Measurements from ENCODE around the gene SV2A. TPM values are rescaled to one million over a fixed set of nuclear protein-coding genes. Genes with fewer than 3 reads are reported as not detected.
A peak's percentile ranks its signal among the peaks of the same experiment; 100 is the strongest.
"Not testable (repeated sequence)": the region's sequence is repeated elsewhere in the genome, so short reads cannot be mapped to it uniquely, and the experiment has no call there.

Gene SV2A
- polyA plus RNA-seq, 4 donors = 0.54 to 3.9 (median 1.9) TPM; not detected in 1

GRCh38 chr1:149883598-149884247 lies 33.9 kb downstream of the SV2A start:
- H3K27me3 ChIP-seq (ENCODE audit: control insufficient read depth in 3 of 3, insufficient read depth in 3 of 3, low read length in 3 of 3) = no peaks in the 10 kb centered on the region
- H3K4me1 ChIP-seq (ENCODE audit: control insufficient read depth in 3 of 3, insufficient read depth in 2 of 3, low read depth in 1 of 3, low read length in 2 of 3) = peaks cover 0 to 18% (median 5%) of the 10 kb centered on the region in 3 donors
- H3K36me3 ChIP-seq (ENCODE audit: control insufficient read depth in 3 of 3, insufficient read depth in 2 of 3, low read depth in 1 of 3, low read length in 3 of 3) = no peaks in the 10 kb centered on the region
- no peaks in the 10 kb centered on the region for H3K9me3 ChIP-seq (ENCODE audit: control insufficient read depth in 2 of 2, insufficient read depth in 1 of 2, low read depth in 1 of 2, low read length in 1 of 2)
- 75 to 86% (median 78%) methylated on average over 3 of the region's 3 CpGs for WGBS, 3 donors
- no peak for FAIRE-seq
- no peak overlapping the region for H3K4me3 ChIP-seq (ENCODE audit: low read depth in 1 of 3, low read length in 3 of 3)
- no peak overlapping the region for H3K27ac ChIP-seq (ENCODE audit: low read depth in 1 of 3, low read length in 2 of 3)
- DNase-seq = no peak

- Histone ChIP-seq H3K9me3 (ENCODE audit: control insufficient read depth in 2 of 2, insufficient read depth in 1 of 2, low read depth in 1 of 2, low read length in 1 of 2) (no peaks in the 10 kb centered on the region), H3K27ac (ENCODE audit: low read depth in 1 of 3, low read length in 2 of 3) (no peak overlapping the region), H3K4me1 (ENCODE audit: control insufficient read depth in 3 of 3, insufficient read depth in 2 of 3, low read depth in 1 of 3, low read length in 2 of 3) (peaks cover 0 to 18% (median 5%) of the 10 kb centered on the region in 3 donors), H3K4me3 (ENCODE audit: low read depth in 1 of 3, low read length in 3 of 3) (no peak overlapping the region), H3K27me3 (ENCODE audit: control insufficient read depth in 3 of 3, insufficient read depth in 3 of 3, low read length in 3 of 3) (no peaks in the 10 kb centered on the region), H3K36me3 (ENCODE audit: control insufficient read depth in 3 of 3, insufficient read depth in 2 of 3, low read depth in 1 of 3, low read length in 3 of 3) (no peaks in the 10 kb centered on the region)
- DNase-seq (peak in 1 of 2 donors; percentile 43), FAIRE-seq (no peak)
- WGBS, 3 donors = 69 to 89% (median 72%) methylated on average over 1 of the region's 1 CpG
These were observed 35.8 kb downstream of the SV2A start for GRCh38 chr1:149881876-149882275.

GRCh38 chr1:149879556-149879955 lies 38.1 kb downstream of the SV2A start:
- Histone ChIP-seq H3K27me3 (ENCODE audit: control insufficient read depth in 3 of 3, insufficient read depth in 3 of 3, low read length in 3 of 3) (no peaks in the 10 kb centered on the region), H3K4me3 (ENCODE audit: low read depth in 1 of 3, low read length in 3 of 3) (no peak overlapping the region), H3K9me3 (ENCODE audit: control insufficient read depth in 2 of 2, insufficient read depth in 1 of 2, low read depth in 1 of 2, low read length in 1 of 2) (no peaks in the 10 kb centered on the region), H3K4me1 (ENCODE audit: control insufficient read depth in 3 of 3, insufficient read depth in 2 of 3, low read depth in 1 of 3, low read length in 2 of 3) (peaks cover 0 to 10% (median 2%) of the 10 kb centered on the region in 3 donors), H3K36me3 (ENCODE audit: control insufficient read depth in 3 of 3, insufficient read depth in 2 of 3, low read depth in 1 of 3, low read length in 3 of 3) (no peaks in the 10 kb centered on the region), H3K27ac (ENCODE audit: low read depth in 1 of 3, low read length in 2 of 3) (peak overlapping the region in 2 of 3 donors; percentile 4 to 61)
- FAIRE-seq (no peak), DNase-seq (peak in 1 of 2 donors; percentile 33)
- 79 to 86% (median 85%) methylated on average over 1 of the region's 1 CpG for WGBS, 3 donors

- H3K4me3 ChIP-seq (ENCODE audit: low read depth in 1 of 3, low read length in 3 of 3) = no peak overlapping the region
- FAIRE-seq (no peak), DNase-seq (no peak)
- no peaks in the 10 kb centered on the region for H3K36me3 ChIP-seq (ENCODE audit: control insufficient read depth in 3 of 3, insufficient read depth in 2 of 3, low read depth in 1 of 3, low read length in 3 of 3)
- H3K27ac ChIP-seq (ENCODE audit: low read depth in 1 of 3, low read length in 2 of 3) = no peak overlapping the region
- H3K9me3 ChIP-seq (ENCODE audit: control insufficient read depth in 2 of 2, insufficient read depth in 1 of 2, low read depth in 1 of 2, low read length in 1 of 2) = no peaks in the 10 kb centered on the region
- no peaks in the 10 kb centered on the region for H3K27me3 ChIP-seq (ENCODE audit: control insufficient read depth in 3 of 3, insufficient read depth in 3 of 3, low read length in 3 of 3)
- WGBS, 3 donors = 91 to 94% (median 94%) methylated on average over 7 of the region's 7 CpGs
- peaks cover 0 to 3% (median 0%) of the 10 kb centered on the region in 3 donors for H3K4me1 ChIP-seq (ENCODE audit: control insufficient read depth in 3 of 3, insufficient read depth in 2 of 3, low read depth in 1 of 3, low read length in 2 of 3)
These were observed 40.3 kb downstream of the SV2A start for GRCh38 chr1:149877211-149877946.

GRCh38 chr1:149873060-149873459 lies 44.6 kb downstream of the SV2A start:
- H3K4me1 ChIP-seq (ENCODE audit: control insufficient read depth in 3 of 3, insufficient read depth in 2 of 3, low read depth in 1 of 3, low read length in 2 of 3); DNase-seq; H3K27me3 ChIP-seq (ENCODE audit: control insufficient read depth in 3 of 3, insufficient read depth in 3 of 3, low read length in 3 of 3); FAIRE-seq; H3K4me3 ChIP-seq (ENCODE audit: low read depth in 1 of 3, low read length in 3 of 3); H3K9me3 ChIP-seq (ENCODE audit: control insufficient read depth in 2 of 2, insufficient read depth in 1 of 2, low read depth in 1 of 2, low read length in 1 of 2); H3K36me3 ChIP-seq (ENCODE audit: control insufficient read depth in 3 of 3, insufficient read depth in 2 of 3, low read depth in 1 of 3, low read length in 3 of 3); H3K27ac ChIP-seq (ENCODE audit: low read depth in 1 of 3, low read length in 2 of 3): not testable (repeated sequence)
- no CpG with 5 or more reads among the region's 4 CpGs for WGBS, 3 donors

- not testable (repeated sequence) for H3K36me3 ChIP-seq (ENCODE audit: control insufficient read depth in 3 of 3, insufficient read depth in 2 of 3, low read depth in 1 of 3, low read length in 3 of 3); DNase-seq; FAIRE-seq; H3K4me3 ChIP-seq (ENCODE audit: low read depth in 1 of 3, low read length in 3 of 3); H3K27ac ChIP-seq (ENCODE audit: low read depth in 1 of 3, low read length in 2 of 3); H3K9me3 ChIP-seq (ENCODE audit: control insufficient read depth in 2 of 2, insufficient read depth in 1 of 2, low read depth in 1 of 2, low read length in 1 of 2); H3K27me3 ChIP-seq (ENCODE audit: control insufficient read depth in 3 of 3, insufficient read depth in 3 of 3, low read length in 3 of 3); H3K4me1 ChIP-seq (ENCODE audit: control insufficient read depth in 3 of 3, insufficient read depth in 2 of 3, low read depth in 1 of 3, low read length in 2 of 3)
- WGBS, 3 donors = no CpG with 5 or more reads among the region's 2 CpGs
These were observed 50.8 kb downstream of the SV2A start for GRCh38 chr1:149866887-149867286.

- H3K36me3 ChIP-seq (ENCODE audit: control insufficient read depth in 3 of 3, insufficient read depth in 2 of 3, low read depth in 1 of 3, low read length in 3 of 3); H3K9me3 ChIP-seq (ENCODE audit: control insufficient read depth in 2 of 2, insufficient read depth in 1 of 2, low read depth in 1 of 2, low read length in 1 of 2); H3K4me1 ChIP-seq (ENCODE audit: control insufficient read depth in 3 of 3, insufficient read depth in 2 of 3, low read depth in 1 of 3, low read length in 2 of 3); H3K27me3 ChIP-seq (ENCODE audit: control insufficient read depth in 3 of 3, insufficient read depth in 3 of 3, low read length in 3 of 3); FAIRE-seq; H3K27ac ChIP-seq (ENCODE audit: low read depth in 1 of 3, low read length in 2 of 3); H3K4me3 ChIP-seq (ENCODE audit: low read depth in 1 of 3, low read length in 3 of 3); DNase-seq: not testable (repeated sequence)
- no CpG with 5 or more reads among the region's 32 CpGs for WGBS, 3 donors
These were observed 56.1 kb downstream of the SV2A start for GRCh38 chr1:149861497-149862054.

- FAIRE-seq; H3K9me3 ChIP-seq (ENCODE audit: control insufficient read depth in 2 of 2, insufficient read depth in 1 of 2, low read depth in 1 of 2, low read length in 1 of 2); DNase-seq; H3K4me3 ChIP-seq (ENCODE audit: low read depth in 1 of 3, low read length in 3 of 3); H3K27ac ChIP-seq (ENCODE audit: low read depth in 1 of 3, low read length in 2 of 3); H3K36me3 ChIP-seq (ENCODE audit: control insufficient read depth in 3 of 3, insufficient read depth in 2 of 3, low read depth in 1 of 3, low read length in 3 of 3); H3K4me1 ChIP-seq (ENCODE audit: control insufficient read depth in 3 of 3, insufficient read depth in 2 of 3, low read depth in 1 of 3, low read length in 2 of 3); H3K27me3 ChIP-seq (ENCODE audit: control insufficient read depth in 3 of 3, insufficient read depth in 3 of 3, low read length in 3 of 3): not testable (repeated sequence)
- WGBS, 3 donors = no CpG with 5 or more reads among the region's 55 CpGs
These were observed 56.8 kb downstream of the SV2A start for GRCh38 chr1:149860684-149861496.

All from small intestine (tissue), 7 donors.